Heart left ventricle (tissue), 16 donors: Measurements from ENCODE around the gene CFAP43. TPM values are rescaled to one million over a fixed set of nuclear protein-coding genes. Genes with fewer than 3 reads are reported as not detected.
A peak's percentile ranks its signal among the peaks of the same experiment; 100 is the strongest.

Source experiments
- ATAC-seq, 4 donors: fragments of 200-7000 bp; cut with Tn5 transposase; one replicate each; pipeline ENCODE4 v1.9.1; 2020 to 2022; ENCODE audit warnings: moderate library complexity in 4 of 4, mild to moderate bottlenecking in 3 of 4, moderate number of reproducible peaks in 1 of 4
- DNase-seq, 5 donors: peaks; one replicate each; pipeline ENCODE4 v3.0.0-alpha.2; 2020
- H3K27ac ChIP-seq, 12 donors: fragments of 200-600 bp; sonication (generic) in 4 of 12; one replicate each; pipeline versions ENCODE4 v1.5.0 to v1.8.0; 2016 to 2022; ENCODE audit warnings: mild to moderate bottlenecking in 2 of 12
- H3K27me3 ChIP-seq, 9 donors: fragments of 200-600 bp; sonication (generic) in 2 of 9; one replicate each; pipeline versions ENCODE4 v1.5.1 to v1.8.0; 2016 to 2022; ENCODE audit warnings: mild to moderate bottlenecking in 3 of 9
- H3K36me3 ChIP-seq, 9 donors: fragments of 200-600 bp; sonication (generic) in 2 of 9; one replicate each; pipeline versions ENCODE4 v1.5.0 to v1.8.0; 2018 to 2022; ENCODE audit warnings: mild to moderate bottlenecking in 2 of 9
- H3K4me1 ChIP-seq, 12 donors: fragments of 200-600 bp; sonication (generic) in 4 of 12; one replicate each; pipeline versions ENCODE4 v1.5.0 to v1.8.0; 2016 to 2022; ENCODE audit warnings: mild to moderate bottlenecking in 3 of 12
- H3K4me3 ChIP-seq, 12 donors: fragments of 200-600 bp; sonication (generic) in 4 of 12; one replicate each; pipeline versions ENCODE4 v1.5.0 to v1.8.0; 2017 to 2022; ENCODE audit warnings: mild to moderate bottlenecking in 9 of 12, moderate library complexity in 4 of 12
- H3K9me3 ChIP-seq, 12 donors: fragments of 200-600 bp; sonication (generic) in 4 of 12; one replicate each; pipeline versions ENCODE4 v1.5.0 to v1.8.0; 2016 to 2022; ENCODE audit warnings: mild to moderate bottlenecking in 1 of 12
- CTCF ChIP-seq, 12 donors: fragments of 200-600 bp; sonication (generic) in 4 of 12; IDR thresholded peaks; one replicate each; pipeline versions ENCODE4 v1.5.0 to v1.8.0; 2018 to 2022; ENCODE audit warnings: antibody characterized with exemption in 12 of 12, mild to moderate bottlenecking in 5 of 12
- POLR2A ChIP-seq, 2 donors: fragments of 450-650 bp; IDR thresholded peaks; one replicate each; pipeline ENCODE4 v1.6.1; 2017; ENCODE audit warnings: antibody characterized with exemption in 2 of 2, mild to moderate bottlenecking in 2 of 2, moderate library complexity in 2 of 2
- whole genome bisulfite sequencing, 4 donors: extraction: QIAGEN DNeasy Blood & Tissue Kit in 2 of 4; methylation state at CpG; one replicate each; pipeline versions ENCODE4 v1.1.5 to v1.1.7; 2013 to 2018; 5-methylcytosine and 5-hydroxymethylcytosine counted together
- intact Hi-C, 10 donors: fragments of 100-400 bp; cut with DNase I; formaldehyde crosslinking; loops; one replicate each; pipeline versions ENCODE4 v1.11.1 to v1.14.2; 2022
- polyA plus RNA-seq, 2 donors: library from polyadenylated mRNA; stranded (reverse); fragments of 200-250 nt; gene quantifications; one replicate each; pipeline ENCODE4 v1.2.3, GENCODE V29; 2013
- total RNA-seq, 9 donors: library from RNA; depleted of rRNA in 2 of 9; stranded (reverse); fragments of >200 nt in 2 of 9; fragmentation: NEBNext Ultra II Directional in 3 of 9; extraction: Animal tissue kit (Norgen Biotek cat#: 25700) in 3 of 9; gene quantifications; one replicate each; pipeline versions ENCODE4 v1.1.0 to v1.2.4, GENCODE V29; 2016 to 2023
- donor health status: ischemic (EF 13 %, LVEDD 7.1; RV severe dilation, severe dysfunction).
- donor health status: healthy with polysubstance abuse.
- donor health status: DM: no; HTN: yes; CAD: no.
- donor health status: DM: no; HTN: no; CAD: no.
- donor health status: ischemic (EF 25% LVEDD 6.9; RV normal size, moderate dysfunction).
- donor health status: ischemic (EF 25% LVEDD 5.7; RV mildly dilated, moderate dysfunction).
- donor health status: healthy.
- donor health status: DM: yes; HTN: yes; CAD: no.
- donor health status: ischemic (EF 35%, LVEDD 5.7; RV mildly dilated, moderate dysfunction).
- donor health status: nonischemic (EF 11% LVEDD 7.7; RV severe dilation, severe dysfunction).
- donor health status: DM: yes; HTN: yes; CAD: no.
- donor health status: PGD.
- donor health status: ischemic (EF 29% LVEDD 5.4; RV normal size, mild dysfunction).
- donor health status: nonischemic (EF 23%, LVEDD 6.1; RV moderate dilation, normal function).

Gene CFAP43
- total and polyA plus RNA-seq, 11 donors, result 0.11 to 0.84 (median 0.19) TPM; not detected in 6

GRCh38 chr10:104123397-104123796 lies 108.8 kb downstream of the CFAP43 start:
- peak in 5 of 12 donors; percentile 15 to 39 (median 30) for TF ChIP-seq CTCF (IDR thresholded peaks at IDR 0.05)
- no peak for TF ChIP-seq POLR2A (IDR thresholded peaks at IDR 0.05)
- WGBS, 4 donors, result 76 to 88% (median 80%) methylated on average over 1 of the region's 1 CpG

GRCh38 chr10:104122225-104123107 lies 109.7 kb downstream of the CFAP43 start:
- H3K9me3 ChIP-seq, result no peaks in the 10 kb centered on the region
- no peak for ATAC-seq
- H3K27me3 ChIP-seq, result no peaks in the 10 kb centered on the region
- TF ChIP-seq POLR2A (IDR thresholded peaks at IDR 0.05) (no peak), CTCF (IDR thresholded peaks at IDR 0.05) (no peak)
- intact Hi-C loops, result loop anchor here in 9 of 10 donors (1.0 to 10.0 kb wide), 13 partner anchors 95 to 235 kb away; partner anchors contain the start of genes SLK (in 4 of the 9), STN1 (in 3 of the 9), GSTO1 (in 2 of the 9) and CFAP43 (in 1 of the 9)
- peaks cover 0 to 32% (median 8%) of the 10 kb centered on the region in 9 donors for H3K36me3 ChIP-seq
- peak overlapping the region; percentile 32 to 99 (median 97) for H3K27ac ChIP-seq
- WGBS, 4 donors, result 20 to 21% (median 21%) methylated on average over 23 of the region's 23 CpGs
- H3K4me1 ChIP-seq, result peaks cover 0 to 28% (median 13%) of the 10 kb centered on the region in 12 donors
- H3K4me3 ChIP-seq, result peak overlapping the region; percentile 47 to 87 (median 76)
- DNase-seq, result no peak

More at GRCh38 chr10:104123397-104123796, 108.8 kb downstream of the CFAP43 start:
- Histone ChIP-seq H3K4me1 (peaks cover 0 to 28% (median 13%) of the 10 kb centered on the region in 12 donors), H3K36me3 (peaks cover 0 to 32% (median 8%) of the 10 kb centered on the region in 9 donors), H3K27ac (no peak overlapping the region), H3K4me3 (no peak overlapping the region), H3K9me3 (no peaks in the 10 kb centered on the region), H3K27me3 (no peaks in the 10 kb centered on the region)
- ATAC-seq (no peak), DNase-seq (no peak)
- intact Hi-C loops, result loop anchor here in 9 of 10 donors (5.0 to 10.0 kb wide), 12 partner anchors 96 to 236 kb away; partner anchors contain the start of genes SLK (in 4 of the 9), GSTO1 (in 2 of the 9), STN1 (in 2 of the 9) and CFAP43 (in 1 of the 9)

- Histone ChIP-seq H3K27ac (peak within 1 kb of the TSS; percentile 91 to 99 (median 97)), H3K4me1 (peaks cover 0 to 28% (median 9%) of the 10 kb centered on the region in 12 donors), H3K27me3 (no peaks in the 10 kb centered on the region), H3K36me3 (peaks cover 0 to 29% (median 8%) of the 10 kb centered on the region in 9 donors), H3K4me3 (peak within 1 kb of the TSS; percentile 47 to 87 (median 76)), H3K9me3 (no peaks in the 10 kb centered on the region)
- intact Hi-C loops, result loop anchor here in 9 of 10 donors (1.0 to 10.0 kb wide), 18 partner anchors 93 to 234 kb away; partner anchors contain the start of genes SLK (in 7 of the 9), STN1 (in 5 of the 9), GSTO1 (in 2 of the 9) and CFAP43 (in 1 of the 9)
- peak; percentile 43 to 90 for TF ChIP-seq POLR2A (IDR thresholded peaks at IDR 0.05)
- TF ChIP-seq CTCF (IDR thresholded peaks at IDR 0.05), result peak; percentile 39 to 84 (median 64)
- WGBS, 4 donors, result 0% methylated on average over 36 to 67 of the region's 67 CpGs
- DNase-seq, result peak; percentile 98 to 99 (median 99)
- ATAC-seq, result peak; percentile 96 to 99 (median 96)
Observed at GRCh38 chr10:104121485-104122224, 110.5 kb downstream of the CFAP43 start, which contains the start of gene SFR1. Gene SFR1 (plus strand): TSS chr10:104122171. CDS start chr10:104122184, 13 bp downstream.
